ENCODE measurements around the gene LPP. TPM values are rescaled to one million over a fixed set of nuclear protein-coding genes. Genes with fewer than 3 reads are reported as not detected.

Gene LPP
- total and polyA plus RNA-seq, 10 of the 15 experiments (the other 5 are each of a cell fraction or from before 2014, with no cell fraction given) = under 0.01 to 0.62 (median 0.03) TPM

GRCh38 chr3:188303286-188303799, 149.4 kb downstream of the LPP start (continued):
- TF ChIP-seq, protein P1, sequence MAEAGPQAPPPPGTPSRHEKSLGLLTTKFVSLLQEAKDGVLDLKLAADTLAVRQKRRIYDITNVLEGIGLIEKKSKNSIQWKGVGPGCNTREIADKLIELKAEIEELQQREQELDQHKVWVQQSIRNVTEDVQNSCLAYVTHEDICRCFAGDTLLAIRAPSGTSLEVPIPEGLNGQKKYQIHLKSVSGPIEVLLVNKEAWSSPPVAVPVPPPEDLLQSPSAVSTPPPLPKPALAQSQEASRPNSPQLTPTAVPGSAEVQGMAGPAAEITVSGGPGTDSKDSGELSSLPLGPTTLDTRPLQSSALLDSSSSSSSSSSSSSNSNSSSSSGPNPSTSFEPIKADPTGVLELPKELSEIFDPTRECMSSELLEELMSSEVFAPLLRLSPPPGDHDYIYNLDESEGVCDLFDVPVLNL (IDR thresholded peaks at IDR 0.05; ENCODE audit: low read depth, low read length) = no peak
- TF ChIP-seq EED (IDR thresholded peaks at IDR 0.05; ENCODE audit: low read depth) = no peak

DNA sequence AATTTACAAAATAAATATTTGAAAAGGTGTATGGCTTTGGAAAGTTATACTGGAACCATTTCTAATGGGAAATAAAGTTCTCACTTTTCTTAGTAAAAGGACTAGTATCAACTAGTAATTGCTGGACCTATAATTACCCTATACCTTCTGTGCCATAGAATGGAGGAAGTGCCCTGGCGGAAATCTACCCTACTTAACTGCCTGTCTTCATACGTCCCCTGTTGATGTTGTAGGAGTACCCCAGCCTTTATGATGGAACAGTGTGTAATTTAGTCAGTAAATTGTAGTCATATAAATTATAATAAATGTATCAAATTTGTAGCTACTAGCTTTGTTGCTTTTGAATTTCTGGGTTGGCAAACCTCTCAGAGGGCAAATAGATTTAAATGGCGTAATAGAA, 149.9 kb downstream of the LPP start:
- Histone ChIP-seq H3K4me3 (no peak overlapping the region), H3K4me1 (ENCODE audit: control insufficient read depth, insufficient read depth, low read length) (no peaks in the 10 kb centered on the region), H4K20me1 (ENCODE audit: control insufficient read depth, insufficient read depth) (no peaks in the 10 kb centered on the region), H3K9me3 (replicated peaks; ENCODE audit: control insufficient read depth, insufficient read depth, low read length) (peaks cover 6% of the 10 kb centered on the region; the same call in 2 of the 3 replicates), H3K36me3 (ENCODE audit: control insufficient read depth in 2 of 2, insufficient read depth in 2 of 2, low read length in 1 of 2) (no peaks in the 10 kb centered on the region), H3K4me2 (ENCODE audit: control insufficient read depth, insufficient read depth) (no peak overlapping the region), H2AFZ (ENCODE audit: control insufficient read depth, low read depth, low read length) (no peak overlapping the region), H3K9ac (ENCODE audit: control insufficient read depth, insufficient read depth, low read length) (no peak overlapping the region), H3K79me2 (ENCODE audit: control insufficient read depth, insufficient read depth, low read length) (no peaks in the 10 kb centered on the region), H3K27me3 (replicated peaks in 1 of 2; ENCODE audit: control insufficient read depth in 2 of 2, insufficient read depth in 2 of 2, low read length in 1 of 2) (peaks cover 0 to 12% of the 10 kb centered on the region in 2 experiments; a peak in 1 of 4 replicates), H3K27ac (ENCODE audit: control insufficient read depth, insufficient read depth) (no peak overlapping the region)
- BruUV-seq (replicated peaks) = no TSS peak
- POLR2A ChIA-PET = no interaction called here
- FAIRE-seq (no peak), DNase-seq (ENCODE audit: low read depth, low spot score) (no peak), ATAC-seq (no peak)
- intact Hi-C loops (cut with micrococcal nuclease; ENCODE audit: unreplicated experiment) (no loop called here), in situ Hi-C loops (cut with MboI) (no loop called here)
- RAD21 ChIA-PET (ENCODE audit: unreplicated experiment) = no interaction called here
- CTCF ChIA-PET = no interaction called here
- 68% methylated on average over 3 of the region's 3 CpGs for WGBS (ENCODE audit: insufficient coverage, insufficient replicate concordance, low lambda C conversion rate, missing lambda C conversion rate)
- SMC1A ChIA-PET (ENCODE audit: uncharacterized antibody, unreplicated experiment) = no interaction called here
- TF ChIP-seq PBX3 (IDR thresholded peaks at IDR 0.05; ENCODE audit: insufficient replicate concordance, low read depth, low read length) (no peak), EED (IDR thresholded peaks at IDR 0.05; ENCODE audit: low read depth) (no peak), ZNF217 (IDR thresholded peaks at IDR 0.05) (no peak), ZBTB33 (IDR thresholded peaks at IDR 0.05) (no peak), ZSCAN29 (IDR thresholded peaks at IDR 0.05) (no peak), MYB (IDR thresholded peaks at IDR 0.05; ENCODE audit: borderline replicate concordance, low read depth, low read length) (no peak), NR2C1 (IDR thresholded peaks at IDR 0.05) (no peak), NBN (IDR thresholded peaks at IDR 0.05) (no peak), BCL11A (IDR thresholded peaks at IDR 0.05; ENCODE audit: low read depth, low read length) (no peak), CHD1 (IDR thresholded peaks at IDR 0.05; ENCODE audit: low read depth, low read length) (no peak), KAT2A (conservative IDR thresholded peaks at IDR 0.05; ENCODE audit: control insufficient read depth, low read depth, low read length) (no peak), BRCA1 (IDR thresholded peaks at IDR 0.05; ENCODE audit: low read depth, low read length) (no peak), ZBTB11 (CRISPR knock-in tag; IDR thresholded peaks at IDR 0.05) (no peak)
- TF ChIP-seq, protein P1 (IDR thresholded peaks at IDR 0.05; ENCODE audit: low read depth, low read length) = no peak

Measured in GM12878 (cell line).